MM.1S (cell line): ENCODE data around the gene DSCAM.

ENCODE experiments used
- DNase-seq: peaks from one replicate; pipeline ENCODE4 v3.0.0-alpha.2; 2015
- H2AFZ ChIP-seq: fragments of 300-600 bp; sonication (generic); 2 replicates; pipeline ENCODE4 v1.6.0; 2016; ENCODE audit warnings: antibody characterized with exemption, low read length
- H3F3A ChIP-seq: fragments of 300-600 bp; sonication (generic); 2 replicates; pipeline ENCODE4 v1.6.1; 2016; ENCODE audit warnings: mild to moderate bottlenecking, antibody characterized with exemption, low read length, moderate library complexity, mixed read lengths; ENCODE audit not compliant: insufficient read depth
- H3K27ac ChIP-seq: fragments of 300-600 bp; sonication (generic); 2 replicates; pipeline ENCODE4 v1.5.1; 2016; ENCODE audit warnings: mild to moderate bottlenecking, low read length
- H3K27me3 ChIP-seq: fragments of 300-600 bp; sonication (generic); replicated peaks from 2 replicates; pipeline ENCODE4 v1.6.0; 2016; ENCODE audit warnings: low read length; ENCODE audit not compliant: insufficient read depth
- H3K36me3 ChIP-seq: fragments of 300-600 bp; sonication (generic); replicated peaks from 2 replicates; pipeline ENCODE4 v1.6.1; 2016; ENCODE audit warnings: mild to moderate bottlenecking, low read length, mixed read lengths; ENCODE audit not compliant: insufficient read depth
- H3K4me1 ChIP-seq: fragments of 300-600 bp; sonication (generic); 2 replicates; pipeline ENCODE4 v1.6.1; 2016; ENCODE audit warnings: low read length, mixed read lengths
- H3K4me2 ChIP-seq: fragments of 300-600 bp; sonication (generic); 2 replicates; pipeline ENCODE4 v1.6.0; 2016; ENCODE audit warnings: low read depth, low read length
- H3K4me3 ChIP-seq: fragments of 300-600 bp; sonication (generic); 2 replicates; pipeline ENCODE4 v1.5.1; 2016; ENCODE audit warnings: low read length, mixed read lengths
- H3K79me2 ChIP-seq: fragments of 300-600 bp; sonication (generic); 2 replicates; pipeline ENCODE4 v1.6.1; 2016; ENCODE audit warnings: mixed run types, low read length, mixed read lengths
- H3K9ac ChIP-seq: fragments of 300-600 bp; sonication (generic); 2 replicates; pipeline ENCODE4 v1.6.1; 2016; ENCODE audit warnings: low read length, mixed read lengths
- H3K9me2 ChIP-seq: fragments of 300-600 bp; sonication (generic); replicated peaks from 2 replicates; pipeline ENCODE4 v1.6.1; 2016; ENCODE audit warnings: mild to moderate bottlenecking, low read length, mixed read lengths; ENCODE audit not compliant: insufficient read depth
- H3K9me3 ChIP-seq: fragments of 300-600 bp; sonication (generic); replicated peaks from 2 replicates; pipeline ENCODE4 v1.6.1; 2016; ENCODE audit warnings: mild to moderate bottlenecking, low read length, mixed read lengths; ENCODE audit not compliant: insufficient read depth
- H4K20me1 ChIP-seq: fragments of 300-600 bp; sonication (generic); 2 replicates; pipeline ENCODE4 v1.6.1; 2016; ENCODE audit warnings: mild to moderate bottlenecking, low read length, moderate library complexity, mixed read lengths; ENCODE audit not compliant: insufficient read depth
- EZH2 ChIP-seq: fragments of 300-600 bp; sonication (generic); optimal IDR thresholded peaks from 2 replicates; pipeline ENCODE3; 2017; ENCODE audit warnings: low read depth, mild to moderate bottlenecking, antibody characterized with exemption, low read length, mixed read lengths
- EZH2phosphoT487 ChIP-seq: fragments of 300-600 bp; sonication (generic); IDR thresholded peaks from 2 replicates; pipeline ENCODE4 v1.6.1; 2018; ENCODE audit warnings: antibody characterized with exemption, low read length
- TF ChIP-seq, protein P1 (sequence below): fragments of 300-600 bp; sonication (generic); IDR thresholded peaks from 2 replicates; pipeline ENCODE4 v1.5.1; 2016; ENCODE audit warnings: antibody characterized with exemption, low read length, mixed read lengths

DSCAM gene

GRCh38 chr21:40173816-40174215 lies 673.1 kb downstream of the DSCAM start:
- Histone ChIP-seq H3K27ac (no peak overlapping the region), H3F3A (no peaks in the 10 kb centered on the region), H4K20me1 (no peaks in the 10 kb centered on the region), H3K4me2 (no peak overlapping the region), H2AFZ (no peak overlapping the region), H3K79me2 (no peaks in the 10 kb centered on the region), H3K4me3 (no peak overlapping the region), H3K4me1 (peaks cover 11% of the 10 kb centered on the region), H3K9me3 (no peaks in the 10 kb centered on the region), H3K9me2 (no peaks in the 10 kb centered on the region), H3K9ac (no peak overlapping the region), H3K36me3 (no peaks in the 10 kb centered on the region), H3K27me3 (no peaks in the 10 kb centered on the region)
- DNase-seq = no peak
- TF ChIP-seq, protein P1, sequence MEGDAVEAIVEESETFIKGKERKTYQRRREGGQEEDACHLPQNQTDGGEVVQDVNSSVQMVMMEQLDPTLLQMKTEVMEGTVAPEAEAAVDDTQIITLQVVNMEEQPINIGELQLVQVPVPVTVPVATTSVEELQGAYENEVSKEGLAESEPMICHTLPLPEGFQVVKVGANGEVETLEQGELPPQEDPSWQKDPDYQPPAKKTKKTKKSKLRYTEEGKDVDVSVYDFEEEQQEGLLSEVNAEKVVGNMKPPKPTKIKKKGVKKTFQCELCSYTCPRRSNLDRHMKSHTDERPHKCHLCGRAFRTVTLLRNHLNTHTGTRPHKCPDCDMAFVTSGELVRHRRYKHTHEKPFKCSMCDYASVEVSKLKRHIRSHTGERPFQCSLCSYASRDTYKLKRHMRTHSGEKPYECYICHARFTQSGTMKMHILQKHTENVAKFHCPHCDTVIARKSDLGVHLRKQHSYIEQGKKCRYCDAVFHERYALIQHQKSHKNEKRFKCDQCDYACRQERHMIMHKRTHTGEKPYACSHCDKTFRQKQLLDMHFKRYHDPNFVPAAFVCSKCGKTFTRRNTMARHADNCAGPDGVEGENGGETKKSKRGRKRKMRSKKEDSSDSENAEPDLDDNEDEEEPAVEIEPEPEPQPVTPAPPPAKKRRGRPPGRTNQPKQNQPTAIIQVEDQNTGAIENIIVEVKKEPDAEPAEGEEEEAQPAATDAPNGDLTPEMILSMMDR = peak; percentile 25; the same call in 1 of the 2 replicates
- no peak for TF ChIP-seq EZH2

DNA sequence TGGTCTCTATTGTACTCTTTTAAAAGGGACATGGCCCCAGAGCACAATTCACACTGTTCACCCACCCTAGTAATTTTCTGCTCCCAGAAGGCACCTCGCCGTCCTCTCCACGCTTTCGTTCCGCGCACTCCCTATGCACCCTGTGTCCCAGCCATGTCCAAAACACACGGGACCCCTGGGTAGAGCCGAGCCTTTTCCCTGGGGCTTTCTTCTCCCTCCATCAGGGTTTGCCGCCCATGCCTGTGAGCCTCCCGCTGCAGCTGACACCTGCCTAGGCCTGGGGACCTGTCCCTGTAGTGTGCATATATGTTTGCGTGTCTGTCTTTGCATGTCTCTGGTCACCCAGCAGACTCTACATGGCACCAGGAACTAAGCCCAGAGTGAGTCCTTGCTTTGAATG lies 677.0 kb downstream of the DSCAM start:
- no peaks in the 10 kb centered on the region for H3K4me1 ChIP-seq
- H3K27me3 ChIP-seq = no peaks in the 10 kb centered on the region
- no peaks in the 10 kb centered on the region for H4K20me1 ChIP-seq
- H2AFZ ChIP-seq = no peak overlapping the region
- H3K79me2 ChIP-seq = no peaks in the 10 kb centered on the region
- H3K27ac ChIP-seq = no peak overlapping the region
- no peak overlapping the region for H3K4me2 ChIP-seq
- no peaks in the 10 kb centered on the region for H3F3A ChIP-seq
- no peak for DNase-seq
- no peak overlapping the region for H3K9ac ChIP-seq
- no peaks in the 10 kb centered on the region for H3K36me3 ChIP-seq
- H3K9me2 ChIP-seq = no peaks in the 10 kb centered on the region
- no peaks in the 10 kb centered on the region for H3K9me3 ChIP-seq
- TF ChIP-seq EZH2 (no peak), EZH2phosphoT487 (no peak)
- TF ChIP-seq, protein P1 = no peak
- H3K4me3 ChIP-seq = no peak overlapping the region

DNA sequence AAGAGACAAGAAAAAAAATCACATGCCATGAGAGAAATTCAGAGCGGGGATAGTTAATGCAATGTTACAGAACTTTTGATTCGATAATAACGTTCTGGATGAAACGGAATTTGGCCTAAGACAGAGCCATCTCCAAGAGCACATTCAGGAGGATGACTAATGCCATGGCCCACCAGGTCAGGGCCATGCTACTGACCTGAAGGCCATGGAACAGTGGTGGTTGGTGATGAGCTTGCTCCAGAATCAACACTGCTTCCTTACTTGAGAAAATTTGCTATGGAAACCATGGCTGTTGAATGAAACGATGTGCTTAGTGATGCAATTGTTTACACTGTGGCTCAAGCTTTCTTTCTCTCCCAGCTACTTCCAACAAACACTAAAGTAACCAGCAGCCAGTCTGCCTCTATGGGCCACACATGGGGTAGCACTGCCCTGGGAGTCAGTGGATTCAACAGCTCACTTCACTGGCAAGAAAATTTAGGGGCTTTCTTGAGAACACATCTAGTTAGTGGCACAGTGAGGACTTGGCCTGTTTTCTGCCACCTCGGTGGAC lies 680.6 kb downstream of the DSCAM start:
- Histone ChIP-seq H2AFZ (no peak overlapping the region), H3K27ac (no peak overlapping the region), H3F3A (no peaks in the 10 kb centered on the region), H3K4me3 (no peak overlapping the region), H4K20me1 (no peaks in the 10 kb centered on the region), H3K27me3 (no peaks in the 10 kb centered on the region), H3K36me3 (no peaks in the 10 kb centered on the region), H3K4me2 (no peak overlapping the region), H3K79me2 (no peaks in the 10 kb centered on the region), H3K9ac (no peak overlapping the region), H3K4me1 (no peaks in the 10 kb centered on the region), H3K9me3 (no peaks in the 10 kb centered on the region), H3K9me2 (no peaks in the 10 kb centered on the region)
- TF ChIP-seq, protein P1 = no peak
- no peak for TF ChIP-seq EZH2
- TF ChIP-seq EZH2phosphoT487 = no peak
- no peak for DNase-seq
